Measurements from ENCODE around the gene IGBP1.

GRCh38 chrX:70089604-70090297, 43.5 kb upstream of the IGBP1 start:
- TF ChIP-seq CTCF (conservative IDR thresholded peaks at IDR 0.05; ENCODE audit: low read length) (no peak), EZH2phosphoT487 (IDR thresholded peaks at IDR 0.05; ENCODE audit: borderline replicate concordance) (no peak)
